GM12891 (cell line): ENCODE results near the gene LYZL6.

Experiments used
- PAX5 ChIP-seq: IDR thresholded peaks from 2 replicates; pipeline ENCODE4 v1.6.1; 2011; ENCODE audit warnings: low read length, moderate library complexity, mild to moderate bottlenecking; ENCODE audit not compliant: insufficient read depth, severe bottlenecking
- POLR2A ChIP-seq: IDR thresholded peaks from 2 replicates; pipeline ENCODE4 v1.6.1; 2011; ENCODE audit warnings: low read depth, low read length, control low read depth
- POLR2AphosphoS5 ChIP-seq: IDR thresholded peaks from 2 replicates; pipeline ENCODE4 v1.6.1; 2011; ENCODE audit warnings: low read depth, low read length, control low read depth
- POU2F2 ChIP-seq: IDR thresholded peaks from 2 replicates; pipeline ENCODE4 v1.6.1; 2011; ENCODE audit warnings: low read depth, mild to moderate bottlenecking, control low read depth, low read length, moderate library complexity
- SPI1 ChIP-seq: IDR thresholded peaks from 2 replicates; pipeline ENCODE4 v1.6.1; 2011; ENCODE audit warnings: low read depth, low read length, control low read depth
- TAF1 ChIP-seq: IDR thresholded peaks from 2 replicates; pipeline ENCODE4 v1.6.1; 2011; ENCODE audit warnings: low read depth, low read length, control low read depth

GRCh38 chr17:35906926-35907637, 36.4 kb downstream of the LYZL6 start:
- TF ChIP-seq POLR2AphosphoS5 (no peak), POLR2A (no peak), TAF1 (no peak), PAX5 (no peak), POU2F2 (no peak), SPI1 (no peak)
